Activated T-helper 2 cell treated with anti-CD3 and anti-CD28 coated beads, Interferon-gamma antibody, Interleukin-2, Interleukin-4, amounts not matched to agents 10 μg/mL and 5 μg/mL and 100 μg/mL, durations not matched to agents 14 hours and 24 hours and 36 hours (primary cell): ENCODE measurements around the gene STK39. TPM values are rescaled to one million over a fixed set of nuclear protein-coding genes. Genes with fewer than 3 reads are reported as not detected.
"Not testable (repeated sequence)": the region's sequence is repeated elsewhere in the genome, so short reads cannot be mapped to it uniquely, and the experiment has no call there.

Experiments used
- DNase-seq: peaks from one replicate; pipeline ENCODE4 v3.0.0; 2021; ENCODE audit warnings: low spot score
- H3K27ac Mint-ChIP-seq: one replicate; pipeline ENCODE4 v1.8.0; 2021; ENCODE audit warnings: mixed read lengths
- H3K27me3 Mint-ChIP-seq: one replicate; pipeline ENCODE4 v1.8.0; 2021; ENCODE audit warnings: low read depth, mixed read lengths
- H3K36me3 Mint-ChIP-seq: one replicate; pipeline ENCODE4 v1.8.0; 2021; ENCODE audit warnings: low read depth, mixed read lengths
- H3K4me1 Mint-ChIP-seq: one replicate; pipeline ENCODE4 v1.8.0; 2021; ENCODE audit warnings: low read depth, mixed read lengths
- H3K4me3 Mint-ChIP-seq: one replicate; pipeline ENCODE4 v1.8.0; 2021; ENCODE audit warnings: low read depth, mild to moderate bottlenecking, moderate library complexity, mixed read lengths
- H3K9me3 Mint-ChIP-seq: one replicate; pipeline ENCODE4 v1.8.0; 2021; ENCODE audit warnings: mixed read lengths
- intact Hi-C: fragments of 100-400 bp; cut with micrococcal nuclease; formaldehyde crosslinking; loops from one replicate; pipeline ENCODE4 v1.15.1; 2023
- total RNA-seq: library from RNA; stranded (reverse); gene quantifications from 2 replicates; pipeline ENCODE4 v1.2.3, GENCODE V29; 2022

The STK39 gene
- total RNA-seq, 1 donor from 2014 or later, result 46.3 TPM

DNA sequence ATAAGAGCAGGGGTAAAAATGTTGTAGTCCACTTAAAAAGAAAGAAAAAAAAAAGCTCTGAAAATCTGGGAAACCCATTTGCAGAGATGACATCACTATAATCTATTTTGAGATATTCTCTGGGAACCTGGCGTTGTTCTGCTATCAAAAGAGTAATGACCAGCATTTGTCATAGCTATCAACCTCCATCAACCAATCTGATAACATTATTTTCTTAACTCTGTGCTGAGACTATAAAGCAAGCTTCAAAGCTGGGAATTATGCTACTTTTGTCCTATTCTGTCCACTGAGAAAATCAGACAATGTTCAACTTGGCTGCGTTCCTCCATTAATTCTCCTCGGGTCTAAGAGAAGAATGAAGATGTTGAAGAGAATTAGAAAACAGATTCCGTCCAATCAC is 107.5 kb downstream of the STK39 start:
- no peak for DNase-seq
- intact Hi-C loops, result no loop called here
- no peak overlapping the region for H3K4me3 Mint-ChIP-seq
- H3K27ac Mint-ChIP-seq, result no peak overlapping the region
- H3K27me3 Mint-ChIP-seq, result no peaks in the 10 kb centered on the region
- H3K36me3 Mint-ChIP-seq, result peaks cover 40% of the 10 kb centered on the region
- no peaks in the 10 kb centered on the region for H3K9me3 Mint-ChIP-seq
- peaks cover 9% of the 10 kb centered on the region for H3K4me1 Mint-ChIP-seq

- no peaks in the 10 kb centered on the region for H3K27me3 Mint-ChIP-seq
- no peak overlapping the region for H3K4me3 Mint-ChIP-seq
- DNase-seq, result no peak
- no peaks in the 10 kb centered on the region for H3K9me3 Mint-ChIP-seq
- no peak overlapping the region for H3K27ac Mint-ChIP-seq
- peaks cover 37% of the 10 kb centered on the region for H3K36me3 Mint-ChIP-seq
- intact Hi-C loops, result no loop called here
- peaks cover 9% of the 10 kb centered on the region for H3K4me1 Mint-ChIP-seq
Observed at GRCh38 chr2:168138901-168139300, 108.5 kb downstream of the STK39 start.

DNA sequence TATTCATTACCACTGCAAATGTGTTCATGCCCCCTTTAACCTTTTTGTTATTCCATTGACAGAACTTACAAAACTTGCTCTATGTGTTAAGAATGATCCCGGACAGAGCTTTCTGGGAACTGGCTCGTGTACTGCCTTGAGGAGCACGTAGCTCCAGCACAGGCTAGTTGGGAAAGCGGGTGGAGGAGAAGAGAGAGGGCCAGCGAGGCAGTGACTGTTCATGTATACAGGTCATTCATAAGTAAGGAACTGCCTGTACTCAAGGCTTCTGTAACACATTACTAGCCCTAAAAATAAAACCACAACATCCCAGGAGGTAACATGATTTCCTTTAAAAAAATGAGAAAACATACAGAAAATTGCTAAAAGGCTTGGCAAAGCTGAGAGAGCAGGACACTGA is 109.0 kb downstream of the STK39 start:
- peaks cover 37% of the 10 kb centered on the region for H3K36me3 Mint-ChIP-seq
- H3K27me3 Mint-ChIP-seq, result no peaks in the 10 kb centered on the region
- H3K9me3 Mint-ChIP-seq, result no peaks in the 10 kb centered on the region
- intact Hi-C loops, result no loop called here
- no peak overlapping the region for H3K27ac Mint-ChIP-seq
- H3K4me1 Mint-ChIP-seq, result peaks cover 9% of the 10 kb centered on the region
- DNase-seq, result no peak
- H3K4me3 Mint-ChIP-seq, result no peak overlapping the region

- Mint-ChIP-seq H3K4me3 (no peak overlapping the region), H3K36me3 (peaks cover 38% of the 10 kb centered on the region), H3K9me3 (no peaks in the 10 kb centered on the region), H3K27ac (no peak overlapping the region), H3K27me3 (no peaks in the 10 kb centered on the region), H3K4me1 (peaks cover 9% of the 10 kb centered on the region)
- intact Hi-C loops, result loop anchor here (2.0 kb wide), 1 partner anchor 73 kb away; no protein-coding TSS in a partner anchor
- no peak for DNase-seq
Observed at GRCh38 chr2:168137510-168138180, 109.8 kb downstream of the STK39 start.

DNA sequence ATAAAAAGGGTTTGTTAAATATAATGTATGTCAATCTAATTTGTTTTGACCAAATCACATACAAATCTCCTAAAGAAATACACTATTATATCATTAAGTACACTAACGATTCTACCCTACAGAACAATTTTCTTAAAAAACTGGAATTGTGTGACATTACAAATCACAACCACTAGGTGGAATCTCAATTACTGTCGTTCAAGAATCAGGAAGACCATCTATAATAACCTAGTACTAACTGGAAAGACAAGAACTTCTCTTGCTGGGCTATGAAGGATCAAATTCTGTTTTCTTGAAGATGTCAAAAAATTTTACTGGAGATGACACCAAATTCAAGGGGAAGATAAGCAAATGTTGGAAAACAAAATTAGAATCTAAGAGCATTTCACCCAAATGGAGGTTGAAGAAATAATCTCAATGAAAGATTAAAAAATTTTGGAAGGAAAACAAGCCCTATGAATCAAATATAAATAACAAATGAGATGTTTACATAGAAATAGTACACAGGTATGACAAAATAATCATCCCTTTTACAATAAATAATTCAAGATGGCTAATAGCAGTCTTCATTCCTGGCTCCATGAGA is 110.9 kb downstream of the STK39 start:
- H3K27ac Mint-ChIP-seq, result no peak overlapping the region
- H3K4me3 Mint-ChIP-seq, result no peak overlapping the region
- no peak for DNase-seq
- no peaks in the 10 kb centered on the region for H3K9me3 Mint-ChIP-seq
- peaks cover 9% of the 10 kb centered on the region for H3K4me1 Mint-ChIP-seq
- no peaks in the 10 kb centered on the region for H3K27me3 Mint-ChIP-seq
- intact Hi-C loops, result loop anchor here (1.0 to 2.0 kb wide), 2 partner anchors 74 to 201 kb away; no protein-coding TSS in a partner anchor
- H3K36me3 Mint-ChIP-seq, result peaks cover 47% of the 10 kb centered on the region

GRCh38 chr2:168135630-168136029 is 111.8 kb downstream of the STK39 start:
- Mint-ChIP-seq H3K9me3 (no peaks in the 10 kb centered on the region), H3K27me3 (no peaks in the 10 kb centered on the region), H3K36me3 (peaks cover 52% of the 10 kb centered on the region), H3K4me1 (peaks cover 10% of the 10 kb centered on the region), H3K4me3 (no peak overlapping the region), H3K27ac (no peak overlapping the region)
- intact Hi-C loops, result loop anchor here (1.0 to 2.0 kb wide), 2 partner anchors 75 to 202 kb away; no protein-coding TSS in a partner anchor
- no peak for DNase-seq

DNA sequence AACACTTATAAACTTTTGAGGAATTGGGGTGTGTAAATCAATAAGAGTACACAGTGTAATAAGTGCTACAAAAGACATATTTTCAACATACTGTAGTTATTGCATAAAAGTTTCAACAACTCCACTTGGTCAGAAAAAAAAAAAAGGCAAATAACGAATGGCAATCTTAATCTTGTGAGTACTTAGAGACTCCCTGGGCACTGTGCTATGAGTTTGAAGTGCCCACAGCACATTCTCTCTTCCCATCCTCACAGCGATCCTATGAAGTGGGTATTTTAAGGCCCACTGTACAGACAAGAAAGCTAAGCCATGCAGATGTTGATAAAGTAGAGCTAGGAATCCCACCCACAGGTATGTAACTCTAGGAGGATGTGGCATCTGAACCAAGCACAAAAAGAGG is 112.3 kb downstream of the STK39 start:
- Mint-ChIP-seq H3K27me3 (no peaks in the 10 kb centered on the region), H3K4me1 (peaks cover 11% of the 10 kb centered on the region), H3K27ac (no peak overlapping the region), H3K4me3 (no peak overlapping the region), H3K9me3 (no peaks in the 10 kb centered on the region), H3K36me3 (peaks cover 56% of the 10 kb centered on the region)
- intact Hi-C loops, result no loop called here
- DNase-seq, result no peak

- intact Hi-C loops, result no loop called here
- peaks cover 55% of the 10 kb centered on the region for H3K36me3 Mint-ChIP-seq
- DNase-seq, result no peak
- no peak overlapping the region for H3K4me3 Mint-ChIP-seq
- peaks cover 11% of the 10 kb centered on the region for H3K4me1 Mint-ChIP-seq
- H3K27ac Mint-ChIP-seq, result no peak overlapping the region
- H3K27me3 Mint-ChIP-seq, result no peaks in the 10 kb centered on the region
- H3K9me3 Mint-ChIP-seq, result no peaks in the 10 kb centered on the region
Observed at GRCh38 chr2:168134485-168134884, 112.9 kb downstream of the STK39 start.

GRCh38 chr2:168132389-168132788 is 115.0 kb downstream of the STK39 start:
- peaks cover 7% of the 10 kb centered on the region for H3K4me1 Mint-ChIP-seq
- no peak for DNase-seq
- no peaks in the 10 kb centered on the region for H3K27me3 Mint-ChIP-seq
- no peak overlapping the region for H3K27ac Mint-ChIP-seq
- intact Hi-C loops, result no loop called here
- no peaks in the 10 kb centered on the region for H3K9me3 Mint-ChIP-seq
- no peak overlapping the region for H3K4me3 Mint-ChIP-seq
- peaks cover 52% of the 10 kb centered on the region for H3K36me3 Mint-ChIP-seq

GRCh38 chr2:168130346-168130745 is 117.0 kb downstream of the STK39 start:
- no peaks in the 10 kb centered on the region for H3K27me3 Mint-ChIP-seq
- peaks cover 2% of the 10 kb centered on the region for H3K4me1 Mint-ChIP-seq
- no peak for DNase-seq
- no peak overlapping the region for H3K27ac Mint-ChIP-seq
- peaks cover 59% of the 10 kb centered on the region for H3K36me3 Mint-ChIP-seq
- no peak overlapping the region for H3K4me3 Mint-ChIP-seq
- no peaks in the 10 kb centered on the region for H3K9me3 Mint-ChIP-seq
- intact Hi-C loops, result no loop called here

DNA sequence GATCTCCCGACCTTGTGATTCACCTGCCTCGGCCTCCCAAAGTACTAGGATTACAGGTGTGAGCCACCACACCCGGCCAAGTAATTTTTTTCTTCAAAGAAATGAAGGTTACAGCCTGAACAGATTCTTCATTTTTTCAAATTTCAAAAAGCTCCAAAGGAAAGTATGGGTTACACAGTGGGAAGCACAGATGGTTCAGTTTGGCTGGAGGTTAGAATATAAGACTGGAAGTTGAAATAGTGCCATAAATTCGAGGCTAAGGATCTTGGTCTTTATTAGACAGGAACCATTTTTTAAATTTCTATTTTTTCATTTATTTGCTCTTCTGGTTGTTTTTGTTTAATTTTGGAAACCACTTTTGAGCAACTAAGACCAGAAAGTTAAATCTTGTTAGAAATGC is 120.0 kb downstream of the STK39 start:
- intact Hi-C loops, result no loop called here
- Mint-ChIP-seq H3K27me3 (no peaks in the 10 kb centered on the region), H3K4me3 (no peak overlapping the region), H3K9me3 (peaks cover 1% of the 10 kb centered on the region), H3K4me1 (peaks cover 6% of the 10 kb centered on the region), H3K27ac (no peak overlapping the region), H3K36me3 (peaks cover 66% of the 10 kb centered on the region)
- no peak for DNase-seq

- not testable (repeated sequence) for H3K27ac Mint-ChIP-seq, H3K27me3 Mint-ChIP-seq, H3K9me3 Mint-ChIP-seq, H3K4me1 Mint-ChIP-seq, DNase-seq, H3K4me3 Mint-ChIP-seq
- peaks cover 35% of the 10 kb centered on the region for H3K36me3 Mint-ChIP-seq
- intact Hi-C loops, result loop anchor here (5.0 kb wide), 1 partner anchor 1585 kb away; no protein-coding TSS in a partner anchor
Observed at GRCh38 chr2:168122210-168122609, 125.2 kb downstream of the STK39 start.

DNA sequence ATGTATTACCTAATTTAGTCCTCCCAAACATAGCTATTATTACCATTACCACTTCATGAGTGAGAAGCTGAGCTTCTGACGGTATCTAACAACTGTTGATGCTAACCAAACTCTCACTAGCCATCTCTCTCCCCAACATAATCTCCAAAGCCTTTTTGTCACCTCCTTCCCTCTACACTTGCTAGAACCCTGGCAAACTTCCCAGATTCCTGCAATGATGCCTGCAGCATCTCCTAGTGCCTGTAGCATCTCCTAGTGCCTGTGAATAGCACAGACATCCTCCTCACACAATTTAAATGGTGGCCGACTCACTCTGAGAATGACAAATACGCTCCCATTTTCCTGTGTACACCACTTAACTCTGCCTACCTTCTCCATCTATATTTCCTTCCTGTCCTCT is 126.7 kb downstream of the STK39 start:
- Mint-ChIP-seq H3K36me3 (peaks cover 25% of the 10 kb centered on the region), H3K4me3 (no peak overlapping the region), H3K4me1 (peaks cover 3% of the 10 kb centered on the region), H3K27ac (no peak overlapping the region), H3K27me3 (no peaks in the 10 kb centered on the region), H3K9me3 (peaks cover 5% of the 10 kb centered on the region)
- intact Hi-C loops, result loop anchor here (5.0 kb wide), 1 partner anchor 1583 kb away; no protein-coding TSS in a partner anchor
- DNase-seq, result no peak
